IPS-11a (cell line): ENCODE data around the gene OTOF.

ENCODE experiments used
- H3K4me3 ChIP-seq: one replicate; pipeline ENCODE4 v1.5.1; 2013; ENCODE audit warnings: low read depth, low read length, control low read depth

Gene OTOF

DNA sequence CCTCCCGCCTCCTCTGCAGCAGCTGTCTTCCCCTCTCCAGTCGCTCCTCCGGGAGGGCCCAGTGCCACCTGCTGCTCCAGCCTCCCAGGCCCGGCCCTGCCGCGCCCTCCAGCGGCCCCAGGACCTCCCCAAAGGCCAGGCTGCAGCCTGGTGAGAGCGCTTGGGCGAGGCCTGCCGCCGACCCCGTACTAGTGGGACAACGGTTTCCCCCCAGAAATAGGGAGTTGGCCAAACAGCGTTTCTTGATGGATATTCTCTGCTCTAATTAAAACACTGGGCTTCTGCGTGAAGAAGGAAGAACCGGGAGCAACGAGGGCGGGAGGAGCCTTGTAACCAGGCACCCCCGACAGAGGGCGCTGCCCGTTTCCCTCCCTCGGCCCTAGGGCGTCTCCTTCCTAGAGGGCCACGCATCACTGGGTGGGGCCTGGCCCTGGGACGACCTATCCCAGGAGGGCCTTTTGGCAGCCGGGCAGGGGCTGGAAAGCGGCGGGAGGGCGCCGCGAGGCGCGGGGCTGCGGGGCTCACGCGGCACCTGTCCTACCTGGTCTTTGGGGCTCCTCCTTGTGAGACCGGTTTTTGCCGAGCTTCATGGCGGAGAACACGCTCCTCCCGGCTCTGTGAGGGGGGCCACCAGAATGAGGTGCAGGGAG, 25.4 kb upstream of the OTOF start:
- H3K4me3 ChIP-seq, result peak overlapping the region; percentile 8

DNA sequence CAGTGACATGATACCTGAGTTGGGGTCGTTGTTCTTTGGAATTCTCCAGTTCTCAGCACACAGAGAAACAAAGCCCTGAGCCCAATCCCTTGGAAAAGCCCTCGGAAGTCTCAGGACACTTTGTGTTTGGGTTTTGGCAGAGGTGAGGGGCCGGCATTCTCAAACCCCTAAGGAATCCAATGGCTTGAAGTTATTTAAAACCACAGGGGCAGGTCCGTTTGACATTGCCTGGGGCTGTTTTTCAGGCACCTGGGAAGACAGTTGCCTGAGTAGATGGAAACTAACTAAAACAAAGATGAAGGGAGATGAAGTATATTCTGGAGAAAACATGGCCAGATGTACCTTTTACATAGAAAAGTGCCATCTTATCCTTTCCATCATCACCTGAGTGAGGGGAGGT, 22.5 kb upstream of the OTOF start:
- no peak overlapping the region for H3K4me3 ChIP-seq

DNA sequence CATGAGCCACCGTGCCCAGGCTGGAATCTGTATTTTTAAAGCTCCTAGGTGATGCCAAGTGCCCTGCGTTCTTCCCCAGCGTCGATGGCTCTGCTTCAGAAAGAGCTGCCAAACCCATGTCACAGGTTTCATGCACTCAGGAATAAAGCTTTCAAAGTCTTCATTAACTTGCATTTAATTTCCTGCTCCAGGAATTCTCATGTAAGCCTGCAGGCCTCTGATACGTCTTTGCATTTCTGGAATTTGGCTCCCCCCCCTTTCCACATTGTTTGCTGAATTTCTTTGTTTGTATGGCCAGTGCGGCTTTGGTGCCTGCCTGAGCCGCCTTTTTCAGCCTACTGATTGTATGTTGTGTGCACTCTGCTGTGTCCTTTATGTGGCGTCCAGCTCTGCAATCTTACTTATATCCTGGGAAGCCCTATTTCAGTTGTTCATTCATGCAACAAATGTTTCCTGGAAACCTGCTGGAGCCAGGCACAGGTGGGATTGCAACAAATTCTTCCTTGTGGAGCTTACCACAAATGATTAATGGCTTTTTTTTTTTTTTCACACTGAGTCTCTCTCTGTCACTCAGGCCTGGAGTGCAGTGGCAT, 17.9 kb upstream of the OTOF start:
- no peak overlapping the region for H3K4me3 ChIP-seq

DNA sequence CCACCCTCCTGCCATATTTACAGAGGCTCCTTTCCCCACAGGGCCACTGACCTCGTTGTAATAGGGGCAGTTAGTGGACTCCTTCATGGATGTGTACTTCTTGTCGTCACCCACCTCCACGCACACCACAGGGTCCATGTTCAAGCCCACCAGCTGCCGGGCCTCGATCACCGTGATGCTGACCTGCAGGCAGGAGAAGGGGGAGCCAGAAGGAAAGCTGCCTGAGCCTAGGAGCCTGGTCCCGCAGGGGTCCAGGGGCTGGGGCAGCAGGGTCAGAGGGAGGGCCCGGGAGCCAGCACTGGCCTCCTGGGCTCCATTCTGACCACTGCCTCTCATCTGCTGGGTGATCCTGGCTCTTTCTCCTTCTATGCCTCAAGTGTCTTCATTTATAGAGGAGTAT, 17.0 kb upstream of the OTOF start:
- no peak overlapping the region for H3K4me3 ChIP-seq

DNA sequence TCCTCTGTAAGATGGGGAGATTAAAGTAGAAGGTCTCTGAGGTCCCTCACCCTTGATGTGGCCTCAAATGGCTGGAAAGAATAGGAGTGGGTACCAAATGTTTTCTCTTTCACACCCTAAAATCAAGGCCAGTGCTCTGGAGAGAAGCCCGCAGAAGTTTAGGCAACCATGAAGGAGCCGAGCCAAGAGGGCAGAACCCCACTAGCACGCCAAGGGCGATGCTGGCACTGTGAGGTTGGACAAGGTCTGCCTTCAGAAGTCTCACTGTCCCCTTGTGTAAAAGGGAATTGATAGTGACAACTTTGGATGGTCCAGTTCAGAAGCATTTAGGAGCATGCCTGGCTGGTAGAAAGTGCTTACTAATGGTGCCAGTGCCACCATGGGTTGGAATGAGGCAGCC, 16.3 kb upstream of the OTOF start:
- no peak overlapping the region for H3K4me3 ChIP-seq

DNA sequence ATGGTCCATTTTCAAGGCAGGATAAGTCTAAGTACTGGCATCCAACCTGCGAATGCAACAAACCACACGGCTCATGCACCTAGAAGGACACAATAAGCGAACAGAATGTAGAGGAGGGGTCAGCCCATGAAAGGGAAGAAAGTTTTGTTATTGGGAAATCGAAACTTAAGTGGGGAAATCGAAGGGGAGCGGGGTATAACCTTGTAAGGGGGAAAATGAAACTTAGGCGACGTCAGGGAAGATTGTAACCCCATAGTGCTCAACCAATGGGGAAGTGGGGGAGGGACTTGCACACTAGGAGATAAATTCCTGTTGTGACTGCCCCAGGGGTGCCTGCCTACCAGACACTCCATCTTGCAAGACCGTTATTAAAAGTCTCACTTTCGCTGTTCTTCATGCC, 15.6 kb upstream of the OTOF start:
- H3K4me3 ChIP-seq, result no peak overlapping the region

DNA sequence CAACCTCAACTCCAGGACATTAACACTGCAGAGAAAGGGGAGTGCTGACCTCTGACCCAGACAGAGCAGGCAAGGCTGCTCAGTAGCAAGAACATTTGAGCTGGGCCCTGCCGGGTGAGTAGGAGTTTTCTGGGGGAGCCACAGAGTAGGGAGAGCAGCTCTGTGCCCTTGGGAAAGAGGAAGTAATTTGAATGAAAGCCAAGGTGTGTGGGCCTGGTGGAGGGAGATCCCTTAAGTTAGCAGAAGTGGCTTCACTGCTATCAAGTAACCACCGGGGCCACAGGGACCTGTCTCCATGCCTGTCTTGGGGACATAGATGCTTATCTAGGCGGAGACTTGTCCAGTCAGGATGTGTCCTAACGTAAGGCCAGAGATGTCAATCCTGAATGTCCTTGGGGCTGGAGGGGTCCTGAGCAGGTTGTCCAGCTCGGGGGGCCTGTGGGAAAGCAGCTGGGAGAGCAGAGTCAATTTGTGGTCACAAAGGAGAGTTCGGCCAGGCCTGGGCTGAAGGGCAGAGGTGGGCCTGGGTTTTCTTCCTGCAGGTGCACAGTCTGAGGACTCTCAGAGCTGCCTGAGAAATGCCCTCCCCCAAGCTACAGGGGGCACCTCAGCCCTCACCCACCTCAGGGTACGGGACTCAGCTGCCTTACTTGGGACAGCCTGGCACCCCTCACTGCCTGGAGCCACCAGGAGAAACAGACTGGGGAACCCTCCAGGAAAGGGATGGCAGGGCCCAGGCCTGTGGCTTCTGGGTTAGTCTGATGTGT, 15.0 kb upstream of the OTOF start:
- H3K4me3 ChIP-seq, result no peak overlapping the region

DNA sequence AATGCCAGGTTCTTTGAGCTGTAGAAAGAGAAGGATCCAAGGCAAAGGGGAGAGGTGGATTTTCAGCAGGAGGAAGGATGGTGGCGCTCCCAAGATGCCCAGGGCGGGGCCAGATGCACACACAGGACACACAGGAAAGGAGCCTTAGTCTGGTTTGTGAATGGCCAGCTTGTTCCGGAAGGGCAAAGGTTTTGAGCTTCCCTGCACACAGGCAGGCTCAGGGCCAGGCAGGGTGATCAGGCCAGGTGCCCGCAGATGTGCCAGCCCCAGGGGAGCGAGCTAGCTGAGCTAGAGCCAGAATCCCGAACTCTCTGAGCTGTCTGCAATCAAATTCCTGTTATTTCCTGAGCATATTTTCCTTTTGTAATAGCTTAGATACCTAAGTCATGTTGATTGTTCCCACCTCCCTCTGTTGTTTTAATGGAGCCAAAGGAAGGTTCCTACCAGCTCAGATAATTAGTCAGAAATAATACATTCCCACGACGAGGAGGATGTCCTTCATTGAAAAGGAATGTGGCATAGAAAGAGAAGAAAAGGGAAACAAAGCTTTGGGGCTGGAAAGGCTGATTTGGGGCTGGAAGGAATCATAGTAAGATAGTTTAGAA, 13.7 kb upstream of the OTOF start:
- no peak overlapping the region for H3K4me3 ChIP-seq

DNA sequence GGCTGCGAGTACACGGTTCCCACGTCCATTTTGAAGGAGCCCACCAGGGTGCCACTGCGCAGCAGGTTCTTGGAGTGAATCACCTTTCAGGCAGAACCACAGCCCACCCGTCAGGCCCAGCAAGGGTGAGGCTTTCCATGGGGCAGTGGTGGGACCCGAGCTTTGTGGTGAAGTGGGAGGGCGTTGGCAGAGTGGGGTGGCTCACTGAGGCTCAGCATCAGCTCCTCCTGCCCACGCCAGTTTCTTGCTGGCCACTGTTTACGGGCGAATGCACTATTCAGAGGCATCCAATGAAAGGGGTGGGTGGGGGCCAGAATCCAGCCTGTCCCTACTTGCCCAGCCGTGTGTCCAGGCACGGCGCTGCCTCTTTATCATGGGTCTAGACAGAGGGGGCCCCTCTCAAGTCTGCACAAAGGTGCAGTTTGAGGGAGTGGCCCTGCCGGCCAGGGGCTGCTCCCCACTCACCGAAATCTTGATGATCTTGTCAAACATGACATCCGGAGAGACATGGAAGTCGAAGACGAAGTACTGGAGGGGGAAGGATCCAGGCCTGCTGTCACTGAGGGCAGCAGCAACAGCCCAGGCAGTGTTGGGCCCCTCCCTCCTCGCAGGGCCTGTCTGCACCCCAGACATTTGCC, 11.4 kb upstream of the OTOF start:
- no peak overlapping the region for H3K4me3 ChIP-seq

DNA sequence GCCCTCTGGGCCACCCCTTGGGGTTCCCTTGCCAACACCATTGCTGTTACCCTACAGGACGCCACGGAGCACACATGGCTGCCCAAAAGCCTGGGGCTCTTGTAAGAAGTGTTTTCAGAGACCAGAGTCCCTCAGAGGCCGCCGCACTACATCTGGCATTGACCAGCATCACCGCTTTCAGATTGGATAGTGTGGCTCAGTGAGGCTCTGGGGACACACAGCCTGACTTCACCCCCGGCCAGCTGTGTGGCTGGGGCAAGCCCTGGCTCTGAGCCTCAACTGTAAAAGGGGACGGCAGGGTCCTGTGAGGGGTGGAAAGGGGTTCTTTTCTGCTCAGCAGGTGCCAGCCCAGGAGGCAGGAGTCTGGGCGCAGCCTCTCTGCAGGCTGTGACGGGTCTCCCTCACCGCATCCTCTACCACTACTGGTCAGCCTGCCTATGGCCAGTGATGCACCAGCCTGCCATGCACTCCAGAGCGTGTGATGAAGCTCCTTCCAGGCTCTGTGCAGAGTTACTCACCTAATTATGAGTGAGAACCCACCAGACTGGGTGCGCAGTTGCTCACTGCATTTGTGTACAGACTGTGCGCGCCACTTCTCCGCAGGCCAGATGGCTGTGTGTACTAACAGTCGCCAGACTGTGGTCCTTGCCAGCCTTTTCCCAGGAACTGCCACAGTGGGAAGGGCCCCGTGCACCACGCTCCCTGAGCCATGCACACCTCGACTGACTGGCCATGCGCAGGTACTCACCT, 10.7 kb upstream of the OTOF start:
- H3K4me3 ChIP-seq, result no peak overlapping the region

DNA sequence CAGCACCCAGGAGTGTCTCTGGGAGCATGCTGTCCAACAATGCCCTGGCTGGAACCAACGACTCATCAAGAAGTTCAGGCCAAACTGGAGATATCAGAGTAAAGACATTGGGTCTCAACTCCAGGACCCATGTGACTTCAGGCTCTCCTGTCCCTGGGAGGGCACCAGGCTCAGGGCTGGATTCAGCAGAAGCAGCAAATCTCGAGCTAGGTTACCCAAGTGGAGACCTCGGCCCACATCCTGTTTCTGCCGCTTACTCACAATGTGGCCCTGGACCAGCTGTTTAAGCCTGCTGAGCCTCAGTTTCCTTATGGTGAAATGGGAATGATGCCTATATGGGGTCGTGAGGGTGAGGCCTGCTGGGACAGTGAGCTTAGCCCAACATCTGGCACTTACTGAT, 9.3 kb upstream of the OTOF start:
- H3K4me3 ChIP-seq, result no peak overlapping the region

DNA sequence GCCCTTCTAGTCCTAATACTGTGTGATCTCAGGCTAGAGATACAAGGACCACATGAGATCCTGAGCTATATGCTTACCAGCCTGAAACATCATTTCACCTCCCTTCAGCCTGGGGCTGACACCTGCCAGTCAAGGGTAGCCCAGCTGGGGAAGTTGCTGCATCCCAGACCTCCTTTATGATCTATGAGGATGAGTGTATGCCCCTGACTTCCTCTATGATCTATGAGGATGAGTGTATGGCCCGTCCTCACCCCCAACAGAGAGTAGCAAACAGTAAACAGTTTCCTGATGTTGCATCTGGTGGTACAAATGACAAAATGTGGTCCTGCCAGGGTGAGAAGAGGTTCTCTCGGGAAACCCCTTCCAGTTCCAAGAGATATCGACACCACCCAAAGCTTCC, 8.9 kb upstream of the OTOF start:
- H3K4me3 ChIP-seq, result no peak overlapping the region

DNA sequence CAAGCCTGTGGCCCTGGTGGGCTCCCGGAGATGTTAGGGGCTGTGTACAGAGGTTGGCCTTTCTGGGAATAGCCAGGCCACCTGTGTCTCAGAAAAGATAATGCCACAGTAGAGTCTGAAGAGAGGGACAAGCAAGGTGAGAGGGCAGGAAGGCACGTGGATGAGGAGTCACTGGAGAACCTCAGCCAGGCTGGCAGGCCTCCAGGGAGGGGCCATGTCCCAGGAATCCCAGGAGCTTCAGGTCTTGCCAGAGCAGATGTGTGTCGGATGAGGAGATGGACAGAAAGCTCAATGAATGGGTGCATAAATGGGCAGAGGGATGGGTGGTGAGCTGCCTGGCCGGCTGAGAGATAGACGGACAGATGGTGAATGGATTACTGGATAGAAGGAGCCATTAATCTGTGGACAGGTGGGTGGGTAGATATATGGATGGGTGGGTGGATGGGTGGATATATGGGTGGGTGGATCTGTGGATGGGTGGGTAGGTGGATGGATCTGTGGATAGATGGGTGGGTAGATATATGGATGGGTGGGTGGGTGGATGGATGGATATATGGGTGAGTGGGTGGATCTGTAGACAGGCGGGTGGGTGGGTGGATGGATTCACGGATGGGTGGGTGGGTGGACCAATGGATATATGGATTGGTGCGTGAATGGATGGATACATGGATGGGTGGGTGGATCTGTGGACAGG, 7.9 kb upstream of the OTOF start:
- no peak overlapping the region for H3K4me3 ChIP-seq

DNA sequence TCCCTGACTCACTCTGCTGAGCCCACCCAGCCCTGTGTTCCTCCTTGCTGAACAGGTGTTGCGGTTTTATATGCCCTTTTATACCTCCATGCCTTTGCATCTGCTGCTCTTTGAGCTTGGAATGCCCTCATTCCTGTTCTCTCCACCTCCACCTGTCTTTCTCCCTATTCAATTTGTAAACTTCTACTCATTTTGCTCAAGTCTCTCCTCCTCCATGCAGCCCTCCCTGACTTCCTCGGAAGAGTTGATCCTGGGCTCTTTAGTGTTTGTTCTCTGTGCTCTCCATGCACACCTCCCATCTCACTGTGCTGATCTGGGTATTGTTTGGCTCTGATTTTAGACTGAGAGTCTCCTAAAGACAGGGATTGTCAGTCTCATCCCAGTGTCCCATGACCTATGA, 7.2 kb upstream of the OTOF start:
- no peak overlapping the region for H3K4me3 ChIP-seq

DNA sequence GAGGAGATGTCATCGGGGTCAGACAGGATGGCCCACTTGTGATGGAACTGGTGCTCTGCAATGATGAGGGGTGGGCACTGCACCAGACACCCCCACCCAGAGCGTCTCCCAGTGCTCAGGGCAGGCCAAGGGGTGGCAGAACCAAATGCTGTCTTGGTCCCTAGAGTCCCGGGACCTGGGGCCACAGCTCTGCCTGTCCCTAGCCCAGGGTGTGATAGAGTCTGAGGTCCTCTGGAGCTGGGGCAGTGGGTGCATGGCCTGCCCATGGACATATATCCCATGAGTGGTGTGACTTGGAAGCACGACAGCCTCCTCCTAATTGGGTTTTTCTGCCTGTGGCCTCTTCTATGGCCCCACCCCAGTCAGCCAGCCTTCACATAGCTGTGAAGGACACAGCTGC, 6.7 kb upstream of the OTOF start:
- H3K4me3 ChIP-seq, result no peak overlapping the region

DNA sequence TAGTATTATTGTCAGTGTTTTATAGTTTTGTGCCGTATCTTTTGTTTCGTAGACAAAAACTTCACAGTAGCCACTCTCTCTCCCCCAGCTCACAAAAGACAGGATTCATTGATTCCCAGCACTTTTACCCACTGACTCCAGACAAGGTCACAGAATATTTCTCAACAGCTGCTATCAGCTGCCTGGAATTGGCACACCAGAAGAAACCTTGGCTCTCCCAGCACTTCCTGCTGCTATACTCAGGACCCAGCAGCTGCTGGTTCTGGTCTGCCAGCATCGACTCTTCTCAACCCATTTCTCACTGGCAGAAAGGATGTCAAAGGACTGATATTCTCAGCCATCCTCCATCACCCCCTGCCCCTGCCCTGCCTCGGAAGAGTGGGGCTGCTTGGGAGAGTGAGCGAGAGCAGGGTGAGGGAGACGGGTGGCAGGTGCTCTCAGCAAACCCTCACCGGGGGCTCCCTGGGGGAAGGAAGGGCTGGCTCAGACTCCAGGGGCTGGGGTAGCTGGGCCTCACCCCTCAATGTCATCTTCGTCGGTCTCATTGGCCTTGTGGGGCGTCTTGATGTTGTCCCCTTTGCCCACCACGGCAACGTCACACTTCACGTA, 6.1 kb upstream of the OTOF start:
- no peak overlapping the region for H3K4me3 ChIP-seq

DNA sequence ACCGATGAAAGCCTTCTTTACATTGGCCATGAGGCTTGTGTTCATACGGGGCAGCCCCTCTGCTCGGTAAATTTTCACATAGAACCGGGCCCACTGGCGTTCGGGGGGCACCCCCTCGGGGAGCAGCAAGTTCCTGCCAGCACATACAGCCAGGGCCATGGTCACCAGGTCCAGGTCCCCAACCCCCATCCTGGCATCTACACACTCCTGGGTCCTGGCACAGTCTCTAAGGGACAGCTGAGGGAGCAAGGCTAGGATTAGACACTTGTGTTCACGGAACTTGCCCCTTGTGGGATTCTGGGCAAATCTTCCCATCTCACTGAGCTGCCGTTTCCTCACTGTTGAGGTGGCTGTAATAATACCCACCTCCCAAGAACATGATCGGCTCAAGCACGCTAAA, 5.6 kb upstream of the OTOF start:
- no peak overlapping the region for H3K4me3 ChIP-seq

DNA sequence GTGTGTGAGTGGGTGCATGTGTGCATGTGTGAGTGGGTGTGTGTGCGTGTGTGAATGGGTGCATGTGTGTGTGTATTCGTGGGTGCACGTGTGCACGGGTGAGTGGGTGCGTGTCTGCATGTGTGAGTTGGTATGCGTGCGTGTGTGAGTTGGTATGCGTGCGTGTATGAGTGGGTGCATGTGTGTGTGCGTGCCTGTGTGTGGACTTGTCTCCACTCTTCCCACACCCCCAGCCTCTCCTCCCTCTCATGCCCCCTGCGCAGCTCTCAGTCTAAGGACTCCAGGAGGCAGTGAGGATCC, 5.1 kb upstream of the OTOF start:
- no peak overlapping the region for H3K4me3 ChIP-seq

DNA sequence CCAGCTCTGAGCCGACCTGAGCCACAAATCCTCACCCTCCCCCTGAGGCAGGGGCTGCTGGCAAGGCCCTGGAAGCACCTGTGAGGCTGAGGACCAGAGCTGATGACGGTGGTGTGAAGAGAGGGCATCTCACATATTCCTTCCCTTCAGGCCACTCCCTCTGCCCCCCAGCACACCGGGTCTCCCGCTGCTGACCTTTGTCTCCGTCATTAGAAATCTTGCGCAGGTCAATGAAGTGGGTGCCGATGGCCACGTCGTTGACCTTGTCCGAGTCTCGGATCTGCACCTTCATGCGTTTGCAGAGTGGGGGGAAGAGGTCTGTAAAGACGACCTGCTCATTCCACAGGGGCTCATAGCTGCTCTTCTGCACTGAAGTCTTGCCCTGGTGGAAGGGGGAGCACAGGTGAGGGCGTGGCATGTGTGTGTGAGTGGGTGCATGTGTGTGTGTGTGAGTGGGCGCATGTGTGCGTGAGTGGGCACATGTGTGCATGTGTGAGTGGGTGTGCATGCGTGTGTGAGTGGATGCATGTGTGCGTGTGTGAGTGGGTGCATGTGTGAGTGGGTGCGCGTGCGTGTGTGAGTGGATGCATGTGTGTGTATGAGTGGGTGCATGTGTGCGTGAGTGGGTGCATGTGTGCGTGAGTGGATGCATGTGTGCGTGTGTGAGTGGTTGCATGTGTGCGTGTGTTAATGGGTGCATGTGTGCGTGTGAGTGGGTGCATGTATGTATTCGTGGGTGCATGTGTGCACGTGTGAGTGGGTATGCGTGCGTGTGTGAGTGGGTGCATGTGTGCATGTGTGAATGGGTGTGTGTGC, 4.5 kb upstream of the OTOF start:
- no peak overlapping the region for H3K4me3 ChIP-seq
